Stimulated activated CD8-positive, alpha-beta memory T cell treated with anti-CD3 and anti-CD28 coated beads, Interleukin-7, amount 100 ng/mL, for 24 hours (primary cell): Measurements from ENCODE around the gene EDAR.

Source experiments
- DNase-seq: peaks from one replicate; pipeline ENCODE4 v3.0.0-alpha.2; 2020; ENCODE audit warnings: low read depth

The EDAR gene

DNA sequence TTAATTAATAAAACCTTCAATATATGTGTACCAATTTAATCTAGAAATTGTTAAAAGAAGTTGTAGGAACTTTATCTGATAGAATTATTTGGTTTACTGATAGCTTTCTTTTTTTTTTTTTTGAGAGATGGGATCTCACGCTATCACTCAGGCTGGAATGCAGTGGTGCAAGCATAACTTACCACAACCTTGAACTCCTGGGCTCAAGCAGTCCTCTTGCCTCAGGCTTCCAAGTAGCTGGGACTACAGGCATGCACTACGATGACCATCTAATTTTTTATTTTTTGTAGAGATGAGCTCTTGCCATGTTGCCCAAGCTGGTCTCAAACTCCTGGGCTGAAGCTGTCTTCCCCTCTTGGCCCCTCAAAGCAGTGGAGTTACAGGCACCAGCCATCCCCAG is 135.6 kb downstream of the EDAR start:
- no peak for DNase-seq

DNA sequence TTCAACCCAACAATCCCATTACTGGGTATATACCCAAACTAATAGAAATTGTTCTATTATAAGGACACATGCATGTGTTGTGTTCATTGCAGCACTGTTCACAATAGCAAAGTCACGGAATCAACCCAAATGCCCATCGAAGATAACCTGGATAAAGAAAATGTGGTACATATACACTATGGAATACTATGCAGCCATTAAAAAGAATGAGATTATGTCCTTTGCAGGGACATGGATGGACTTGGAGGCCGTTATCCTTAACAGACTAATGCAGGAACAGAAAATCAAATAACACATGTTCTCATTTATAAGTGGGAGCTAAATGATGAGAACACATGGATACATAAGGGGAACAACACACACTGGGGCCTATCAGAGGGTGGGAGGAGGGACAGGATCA is 136.6 kb downstream of the EDAR start:
- no peak for DNase-seq

DNA sequence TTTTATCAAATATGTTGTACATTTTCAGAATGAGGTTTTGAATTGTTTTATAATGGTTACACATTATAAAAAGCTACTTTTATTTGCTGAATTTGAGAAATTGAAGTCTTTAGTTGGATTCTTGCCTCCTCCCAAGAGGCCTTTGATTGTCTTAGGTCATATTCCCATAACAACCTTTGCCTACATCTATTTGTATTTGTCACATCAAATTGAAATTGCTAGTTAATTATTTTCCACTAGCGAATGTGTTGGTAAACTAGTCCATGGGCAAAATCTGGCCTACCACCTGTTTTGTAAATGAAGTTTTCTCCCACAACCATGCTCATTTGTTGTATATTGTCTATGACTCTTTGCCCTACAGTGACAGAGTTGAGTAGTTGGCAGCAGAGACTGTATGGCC is 142.0 kb downstream of the EDAR start:
- no peak for DNase-seq

DNA sequence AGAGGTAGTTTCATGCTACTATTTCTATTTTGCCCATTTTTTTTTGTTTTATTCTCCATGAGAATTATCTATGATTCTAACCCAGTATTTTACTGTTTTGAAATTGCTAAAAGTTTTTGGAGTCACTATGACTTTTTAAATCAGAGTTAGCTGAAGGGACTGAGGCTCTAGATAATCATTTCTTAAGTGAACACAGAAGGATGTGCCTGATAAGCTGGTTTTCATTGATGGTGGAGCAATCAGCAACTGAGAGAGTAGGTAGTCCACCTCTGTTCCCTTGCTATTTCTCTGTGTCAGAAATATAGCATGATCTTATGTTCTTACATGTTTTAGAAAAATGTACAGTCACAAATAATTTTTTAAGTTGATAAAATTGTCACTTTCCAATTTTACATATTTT is 143.1 kb downstream of the EDAR start:
- no peak for DNase-seq
